Hepatocyte (in vitro differentiated cells): ENCODE measurements around the gene PDSS2. TPM values are rescaled to one million over a fixed set of nuclear protein-coding genes. Genes with fewer than 3 reads are reported as not detected.
A peak's percentile ranks its signal among the peaks of the same experiment; 100 is the strongest.

Source experiments
- DNase-seq: peaks from one replicate; pipeline ENCODE4 v3.0.0-alpha.2; 2016; ENCODE audit warnings: low spot score
- H2AFZ ChIP-seq: fragments of 200-600 bp; sonication (generic); 2 replicates; pipeline ENCODE4 v1.6.0; 2016; ENCODE audit warnings: antibody characterized with exemption, mild to moderate bottlenecking
- H3K27ac ChIP-seq: fragments of 200-600 bp; sonication (generic); 2 replicates; pipeline ENCODE4 v1.5.1; 2016; ENCODE audit warnings: mild to moderate bottlenecking
- H3K27me3 ChIP-seq: fragments of 200-600 bp; sonication (generic); 2 replicates; pipeline ENCODE4 v1.6.1; 2016
- H3K36me3 ChIP-seq: fragments of 200-600 bp; sonication (generic); replicated peaks from 2 replicates; pipeline ENCODE4 v1.5.1; 2016; ENCODE audit warnings: low read depth; ENCODE audit not compliant: insufficient read depth
- H3K4me1 ChIP-seq: fragments of 200-600 bp; sonication (generic); 2 replicates; pipeline ENCODE4 v1.5.1; 2016; ENCODE audit warnings: mild to moderate bottlenecking, moderate library complexity; ENCODE audit not compliant: insufficient read depth
- H3K4me2 ChIP-seq: fragments of 200-600 bp; sonication (generic); 2 replicates; pipeline ENCODE4 v1.6.0; 2016
- H3K4me3 ChIP-seq: fragments of 200-600 bp; sonication (generic); 2 replicates; pipeline ENCODE4 v1.5.1; 2016; ENCODE audit warnings: mild to moderate bottlenecking
- H3K79me2 ChIP-seq: fragments of 200-600 bp; sonication (generic); 2 replicates; pipeline ENCODE4 v1.6.0; 2017; ENCODE audit warnings: mild to moderate bottlenecking
- H3K9me2 ChIP-seq: fragments of 200-600 bp; sonication (generic); replicated peaks from 2 replicates; pipeline ENCODE4 v1.6.0; 2017; ENCODE audit warnings: mild to moderate bottlenecking; ENCODE audit not compliant: insufficient read depth
- H3K9me3 ChIP-seq: fragments of 200-600 bp; sonication (generic); 2 replicates; pipeline ENCODE4 v1.5.1; 2016; ENCODE audit warnings: low read depth, mild to moderate bottlenecking
- H4K20me1 ChIP-seq: fragments of 200-600 bp; sonication (generic); 2 replicates; pipeline ENCODE4 v1.6.0; 2016; ENCODE audit warnings: mild to moderate bottlenecking; ENCODE audit not compliant: insufficient read depth, poor library complexity, severe bottlenecking
- CTCF ChIP-seq: fragments of 200-600 bp; sonication (generic); IDR thresholded peaks from 2 replicates; pipeline ENCODE4 v1.5.1; 2016; ENCODE audit warnings: antibody characterized with exemption, mild to moderate bottlenecking; ENCODE audit not compliant: poor library complexity
- EZH2 ChIP-seq: fragments of 200-600 bp; sonication (generic); IDR thresholded peaks from 2 replicates; pipeline ENCODE4 v1.6.1; 2016; ENCODE audit warnings: antibody characterized with exemption, mild to moderate bottlenecking, borderline replicate concordance
- EZH2phosphoT487 ChIP-seq: fragments of 200-600 bp; sonication (generic); IDR thresholded peaks from one replicate; pipeline ENCODE4 v1.6.1; 2018; ENCODE audit warnings: antibody characterized with exemption, mild to moderate bottlenecking, low read depth, moderate library complexity; ENCODE audit not compliant: unreplicated experiment, severe bottlenecking
- WGBS: methylation state at CpG from one replicate; pipeline ENCODE4 v1.1.6; 2016; ENCODE audit warnings: low lambda C conversion rate; ENCODE audit errors: missing lambda C conversion rate; 5-methylcytosine and 5-hydroxymethylcytosine counted together
- polyA plus RNA-seq: library from polyadenylated mRNA; unstranded; fragments of >200 nt; fragmentation: Nextera tagmentation; extraction: Ambion mirVana; gene quantifications from 2 replicates; pipeline ENCODE4 v1.2.1, GENCODE V29; 2016
- total RNA-seq: library from RNA; depleted of rRNA; stranded (reverse); fragments of >200 nt; gene quantifications from 2 replicates; pipeline ENCODE4 v1.2.3, GENCODE V29; 2014

The PDSS2 gene
- total and polyA plus RNA-seq, 2 experiments from 2014 or later = 15.3 to 18.2 TPM

- H3K27me3 ChIP-seq = no peaks in the 10 kb centered on the region
- peak overlapping the region; percentile 46 for H3K27ac ChIP-seq
- no peaks in the 10 kb centered on the region for H3K9me2 ChIP-seq
- no peak overlapping the region for H3K4me3 ChIP-seq
- no peaks in the 10 kb centered on the region for H4K20me1 ChIP-seq
- no peak for DNase-seq
- no peaks in the 10 kb centered on the region for H3K79me2 ChIP-seq
- H3K9me3 ChIP-seq = no peaks in the 10 kb centered on the region
- 68% methylated on average over 2 of the region's 2 CpGs for WGBS
- no peak overlapping the region for H2AFZ ChIP-seq
- no peak overlapping the region for H3K4me2 ChIP-seq
- TF ChIP-seq EZH2phosphoT487 (no peak), EZH2 (no peak), CTCF (no peak)
- H3K4me1 ChIP-seq = peaks cover 14% of the 10 kb centered on the region
- H3K36me3 ChIP-seq = no peaks in the 10 kb centered on the region
Measured at GRCh38 chr6:107230024-107230423, 229.3 kb downstream of the PDSS2 start.

GRCh38 chr6:107228754-107229153 is 230.6 kb downstream of the PDSS2 start:
- 83% methylated on average over 1 of the region's 1 CpG for WGBS
- no peak overlapping the region for H3K27ac ChIP-seq
- H3K4me2 ChIP-seq = no peak overlapping the region
- DNase-seq = no peak
- H3K9me2 ChIP-seq = no peaks in the 10 kb centered on the region
- H2AFZ ChIP-seq = no peak overlapping the region
- H3K4me1 ChIP-seq = peaks cover 14% of the 10 kb centered on the region
- H3K79me2 ChIP-seq = no peaks in the 10 kb centered on the region
- no peaks in the 10 kb centered on the region for H4K20me1 ChIP-seq
- no peak overlapping the region for H3K4me3 ChIP-seq
- H3K36me3 ChIP-seq = no peaks in the 10 kb centered on the region
- no peak for TF ChIP-seq EZH2phosphoT487
- TF ChIP-seq CTCF = no peak
- TF ChIP-seq EZH2 = no peak
- no peaks in the 10 kb centered on the region for H3K9me3 ChIP-seq
- no peaks in the 10 kb centered on the region for H3K27me3 ChIP-seq

GRCh38 chr6:107221519-107221918 is 237.8 kb downstream of the PDSS2 start:
- Histone ChIP-seq H3K4me3 (no peak overlapping the region), H4K20me1 (no peaks in the 10 kb centered on the region), H3K27me3 (no peaks in the 10 kb centered on the region), H3K4me2 (no peak overlapping the region), H2AFZ (no peak overlapping the region), H3K27ac (no peak overlapping the region), H3K36me3 (no peaks in the 10 kb centered on the region), H3K9me3 (no peaks in the 10 kb centered on the region), H3K9me2 (no peaks in the 10 kb centered on the region), H3K79me2 (no peaks in the 10 kb centered on the region), H3K4me1 (peaks cover 12% of the 10 kb centered on the region)
- TF ChIP-seq EZH2 (no peak), EZH2phosphoT487 (no peak), CTCF (no peak)
- 76% methylated on average over 2 of the region's 2 CpGs for WGBS
- no peak for DNase-seq

GRCh38 chr6:107219851-107220250 is 239.5 kb downstream of the PDSS2 start:
- Histone ChIP-seq H3K4me1 (peaks cover 16% of the 10 kb centered on the region), H3K4me2 (no peak overlapping the region), H2AFZ (no peak overlapping the region), H3K27ac (no peak overlapping the region), H3K4me3 (no peak overlapping the region), H3K36me3 (no peaks in the 10 kb centered on the region), H3K9me3 (no peaks in the 10 kb centered on the region), H3K79me2 (no peaks in the 10 kb centered on the region), H3K9me2 (no peaks in the 10 kb centered on the region), H4K20me1 (no peaks in the 10 kb centered on the region), H3K27me3 (no peaks in the 10 kb centered on the region)
- WGBS = 92% methylated on average over 4 of the region's 4 CpGs
- no peak for DNase-seq
- TF ChIP-seq EZH2 (no peak), EZH2phosphoT487 (no peak), CTCF (no peak)
